GM18508 (cell line): Measurements from ENCODE around the gene IKZF3.
"Not testable (repeated sequence)": the region's sequence is repeated elsewhere in the genome, so short reads cannot be mapped to it uniquely, and the experiment has no call there.

Source experiments
- ATAC-seq: cut with Tn5 transposase; IDR thresholded peaks from one replicate; pipeline ENCODE4 v1.9.1; 2021; ENCODE audit warnings: moderate number of reproducible peaks; ENCODE audit not compliant: insufficient read depth, unreplicated experiment

The IKZF3 gene

GRCh38 chr17:39761861-39762496, 102.1 kb downstream of the IKZF3 start:
- no peak for ATAC-seq

- ATAC-seq: no peak
These were observed 104.9 kb downstream of the IKZF3 start for GRCh38 chr17:39759204-39759603.

GRCh38 chr17:39757931-39758873, 105.9 kb downstream of the IKZF3 start:
- no peak for ATAC-seq

- ATAC-seq: no peak
These were observed 106.9 kb downstream of the IKZF3 start for GRCh38 chr17:39757176-39757662.

GRCh38 chr17:39756380-39757079, 107.6 kb downstream of the IKZF3 start:
- ATAC-seq: no peak

DNA sequence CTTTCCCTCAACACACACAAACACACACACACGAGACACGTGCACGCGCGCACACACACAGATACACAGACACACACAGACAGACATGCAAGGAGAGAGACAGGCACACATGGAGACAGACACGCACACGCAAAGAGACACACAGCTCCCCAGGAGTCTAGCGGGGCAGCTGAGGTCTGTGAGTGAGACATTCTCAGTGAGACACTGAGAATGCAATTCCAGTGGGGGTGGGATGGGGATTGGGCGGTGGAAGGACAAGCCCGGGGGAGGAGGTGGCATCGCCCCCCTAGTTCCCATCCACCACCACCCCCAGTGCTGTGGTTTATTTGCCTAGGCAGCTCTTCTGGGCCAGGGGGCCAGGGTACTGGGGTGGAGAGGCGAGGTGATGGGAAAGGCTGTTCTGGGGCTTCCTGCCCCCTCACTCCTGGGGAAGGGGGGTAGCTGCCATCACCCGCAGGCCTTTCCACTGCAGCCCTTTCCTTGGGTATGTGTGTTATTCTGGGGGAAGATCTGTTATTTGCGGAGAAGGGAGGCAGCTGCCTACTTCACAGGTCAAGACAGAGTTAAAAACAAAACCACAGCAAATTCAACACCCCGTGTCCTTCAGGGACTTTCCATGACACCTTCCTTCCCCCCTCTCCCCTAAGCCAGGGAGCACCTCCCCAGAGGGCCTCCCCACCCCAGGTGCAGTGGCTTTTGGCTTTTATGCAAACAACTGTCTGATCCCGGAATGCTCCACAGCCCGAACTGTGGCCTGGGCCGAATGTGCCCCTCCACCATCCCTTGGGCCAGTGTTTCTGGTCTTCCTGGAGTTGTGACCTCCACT, 108.3 kb downstream of the IKZF3 start:
- no peak for ATAC-seq

DNA sequence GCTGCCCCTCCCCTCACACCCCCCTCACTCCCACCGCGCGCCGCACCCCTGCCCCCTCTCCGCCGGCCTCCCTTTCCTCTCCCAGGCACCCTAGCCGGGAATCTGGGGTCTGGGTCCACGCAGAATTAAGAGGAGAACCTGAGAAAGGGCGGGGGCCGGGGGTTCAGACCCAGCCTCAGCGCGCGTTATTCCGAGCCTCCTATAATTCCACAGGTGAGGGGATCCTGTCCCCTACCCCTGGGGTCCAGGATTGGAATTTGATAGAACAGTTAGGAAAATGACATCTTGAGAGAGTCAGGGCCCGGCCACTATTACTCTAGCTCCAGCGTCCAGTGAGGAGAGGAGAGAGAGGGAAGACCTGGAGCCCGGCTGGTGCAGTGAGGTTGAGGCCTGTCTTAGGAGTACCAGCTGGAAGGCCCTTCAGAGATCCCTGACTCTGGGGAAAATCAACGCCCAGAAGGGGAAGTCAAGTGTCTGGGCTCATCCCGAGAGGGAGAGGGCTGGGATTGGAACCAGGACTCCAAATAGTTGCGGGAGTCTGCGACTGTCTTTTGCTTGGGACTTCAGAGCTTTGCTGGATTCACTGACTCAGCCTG, 109.1 kb downstream of the IKZF3 start:
- no peak for ATAC-seq

DNA sequence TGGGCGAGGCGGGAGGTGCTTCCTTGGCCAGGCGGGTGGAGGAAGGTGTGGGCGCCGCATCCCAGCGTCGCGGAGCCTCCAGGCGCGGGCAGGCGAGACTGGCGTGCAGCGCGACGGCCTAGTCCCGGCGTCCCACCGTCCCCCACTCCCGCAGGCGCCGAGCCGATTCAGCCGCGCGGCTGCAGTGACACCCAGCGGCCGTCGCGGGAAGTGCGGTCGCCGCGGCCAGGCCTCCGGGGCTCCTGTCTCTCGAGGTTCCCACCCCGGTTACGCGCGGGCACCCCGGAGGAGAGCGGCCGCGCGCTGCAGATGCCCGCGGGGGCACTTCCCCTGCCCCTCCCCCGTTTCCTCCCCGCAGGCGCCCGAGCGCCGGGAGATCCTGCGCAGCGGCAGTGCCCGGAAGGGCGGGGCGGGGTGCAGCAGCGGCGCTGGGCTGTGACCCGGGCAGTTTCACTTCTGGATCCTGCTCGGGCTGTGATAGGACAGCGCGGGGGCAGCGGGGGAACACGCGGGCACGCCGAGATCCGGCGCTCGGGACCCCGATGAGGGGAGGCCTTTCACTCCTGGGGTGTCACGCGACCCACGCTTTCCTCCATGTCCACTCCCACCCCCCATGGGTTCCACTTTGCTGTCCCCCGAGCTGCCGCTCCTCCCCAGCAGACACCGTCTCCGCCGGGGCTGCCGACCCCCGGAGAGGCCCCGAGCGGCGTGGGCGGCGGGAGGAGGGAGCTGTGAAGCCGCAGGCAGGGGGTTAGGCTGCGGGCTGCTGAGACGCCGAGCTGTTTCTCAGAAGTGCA, 109.8 kb downstream of the IKZF3 start:
- ATAC-seq: no peak

GRCh38 chr17:39753514-39754160, 110.5 kb downstream of the IKZF3 start:
- ATAC-seq: no peak

- ATAC-seq: no peak
These were observed 111.8 kb downstream of the IKZF3 start for GRCh38 chr17:39752241-39752881.

DNA sequence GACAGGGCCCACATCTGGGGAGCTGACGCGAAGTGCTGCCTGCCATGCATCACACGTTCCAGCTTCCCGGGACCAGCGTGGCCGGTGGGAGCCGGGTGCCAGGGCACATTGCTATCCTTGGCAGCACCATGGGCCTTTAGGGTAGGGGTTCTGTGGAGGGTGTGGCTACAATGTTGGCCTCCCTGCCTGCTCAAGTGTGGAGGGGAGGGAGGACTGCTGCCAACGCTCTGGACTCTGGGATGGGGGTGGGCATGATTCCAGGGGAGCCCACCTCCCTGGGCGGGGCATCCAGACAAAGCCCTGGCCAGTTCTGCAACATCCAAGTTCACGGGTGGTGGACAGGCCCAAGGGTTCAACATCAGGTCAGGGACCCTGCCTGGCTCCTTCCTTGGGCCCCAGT, 112.5 kb downstream of the IKZF3 start:
- no peak for ATAC-seq

DNA sequence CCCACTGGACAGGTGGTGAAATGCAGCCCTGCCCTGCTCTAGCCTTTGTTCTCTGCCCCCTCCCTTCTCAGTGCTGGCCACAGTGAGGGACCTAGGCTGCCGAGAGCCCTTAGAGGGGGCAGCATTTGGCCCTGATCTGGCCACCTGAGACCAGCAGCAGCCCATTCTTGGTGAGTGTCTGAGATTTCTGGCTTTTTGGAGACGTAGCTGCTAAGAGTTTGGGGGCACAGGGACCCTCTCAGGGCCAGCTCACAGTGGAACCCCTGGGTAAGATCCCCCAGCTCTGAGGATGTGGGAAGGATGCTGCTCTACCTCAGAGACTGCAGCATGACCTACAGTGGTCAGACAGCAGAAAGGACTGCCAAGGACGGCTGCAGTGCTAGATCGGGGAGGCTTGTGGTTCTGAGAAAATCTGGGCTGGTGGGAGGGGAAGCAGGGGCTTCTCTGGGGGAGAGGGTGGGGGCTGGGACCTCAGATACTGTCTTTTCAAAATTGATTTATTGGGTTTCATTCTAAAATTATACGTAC, 113.0 kb downstream of the IKZF3 start:
- no peak for ATAC-seq

- no peak for ATAC-seq
These were observed 113.7 kb downstream of the IKZF3 start for GRCh38 chr17:39750131-39751015.

- not testable (repeated sequence) for ATAC-seq
These were observed 115.6 kb downstream of the IKZF3 start for GRCh38 chr17:39748444-39749034.

DNA sequence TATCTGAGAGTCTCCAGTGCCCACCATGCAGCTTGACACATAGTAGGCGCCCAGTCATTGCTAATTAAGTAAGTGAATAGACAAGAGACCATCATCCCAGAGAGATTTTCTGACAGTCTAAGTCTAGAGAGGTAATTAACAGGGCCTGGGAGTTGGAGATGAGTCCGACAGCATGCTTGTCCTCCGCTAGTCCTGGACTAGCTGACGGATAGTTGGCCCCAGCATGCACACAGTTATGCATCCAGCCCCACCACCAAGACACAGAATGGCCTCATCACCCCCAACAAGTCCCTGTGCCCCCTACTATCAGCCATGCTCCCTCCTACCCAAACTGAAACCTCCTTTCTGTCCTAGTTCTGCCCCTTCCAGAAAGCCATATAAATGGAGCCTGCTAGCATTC, 116.4 kb downstream of the IKZF3 start:
- no peak for ATAC-seq

- no peak for ATAC-seq
These were observed 118.0 kb downstream of the IKZF3 start for GRCh38 chr17:39746145-39746461.
